Measurements from ENCODE around the gene ALPI.
"Not testable (repeated sequence)": the region's sequence is repeated elsewhere in the genome, so short reads cannot be mapped to it uniquely, and the experiment has no call there.

ALPI gene

GRCh38 chr2:232421189-232421785 lies 34.7 kb upstream of the ALPI start:
- DNase-seq: no peak

GRCh38 chr2:232422051-232422450 lies 33.9 kb upstream of the ALPI start:
- DNase-seq: no peak

- DNase-seq: not testable (repeated sequence)
Observed at GRCh38 chr2:232422996-232423395, 33.0 kb upstream of the ALPI start.

GRCh38 chr2:232423407-232423806 lies 32.5 kb upstream of the ALPI start:
- not testable (repeated sequence) for DNase-seq

- no peak for DNase-seq
Observed at GRCh38 chr2:232431705-232432590, 24.0 kb upstream of the ALPI start.

GRCh38 chr2:232432598-232433184 lies 23.3 kb upstream of the ALPI start:
- no peak for DNase-seq

- DNase-seq: not testable (repeated sequence)
Observed at GRCh38 chr2:232433622-232434021, 22.3 kb upstream of the ALPI start.

GRCh38 chr2:232434091-232434490 lies 21.9 kb upstream of the ALPI start:
- DNase-seq: no peak

- DNase-seq: no peak
Observed at GRCh38 chr2:232434563-232435374, 21.2 kb upstream of the ALPI start.

GRCh38 chr2:232435375-232435648 lies 20.6 kb upstream of the ALPI start:
- no peak for DNase-seq

- DNase-seq: no peak
Observed at GRCh38 chr2:232435805-232436204, 20.1 kb upstream of the ALPI start.

GRCh38 chr2:232436381-232437194 lies 19.4 kb upstream of the ALPI start:
- DNase-seq: no peak

- no peak for DNase-seq
Observed at GRCh38 chr2:232437195-232437571, 18.8 kb upstream of the ALPI start.

GRCh38 chr2:232438091-232438490 lies 17.9 kb upstream of the ALPI start:
- no peak for DNase-seq

- no peak for DNase-seq
Observed at GRCh38 chr2:232438951-232439757, 16.8 kb upstream of the ALPI start.

- no peak for DNase-seq
Observed at GRCh38 chr2:232439758-232440135, 16.2 kb upstream of the ALPI start.

- peak; percentile 77 for DNase-seq
Observed at GRCh38 chr2:232440220-232441018, 15.5 kb upstream of the ALPI start.

GRCh38 chr2:232441147-232441651 lies 14.8 kb upstream of the ALPI start:
- DNase-seq: no peak

GRCh38 chr2:232441922-232442321 lies 14.0 kb upstream of the ALPI start:
- not testable (repeated sequence) for DNase-seq

GRCh38 chr2:232442431-232442830 lies 13.5 kb upstream of the ALPI start:
- DNase-seq: not testable (repeated sequence)

- not testable (repeated sequence) for DNase-seq
Observed at GRCh38 chr2:232443047-232443446, 12.9 kb upstream of the ALPI start.
